Vagina (tissue), 2 donors: ENCODE data around the gene BID.

Experiments used
- POLR2A ChIP-seq, 2 donors: fragments of 450-650 bp; IDR thresholded peaks; one replicate each; pipeline ENCODE4 v1.6.1; 2017; ENCODE audit warnings: antibody characterized with exemption in 2 of 2, mild to moderate bottlenecking in 2 of 2, moderate library complexity in 2 of 2
- POLR2AphosphoS5 ChIP-seq, 2 donors: sonication (generic); formaldehyde crosslinking; IDR thresholded peaks; one replicate each; pipeline ENCODE4 v1.9.0; 2017; ENCODE audit warnings: antibody characterized with exemption in 2 of 2, mild to moderate bottlenecking in 2 of 2, low read depth in 1 of 2; ENCODE audit not compliant: insufficient read depth in 1 of 2
- TF ChIP-seq, protein P1 (sequence below), 3 experiments: fragments of 450-650 bp in 2 of 3; fragments of 200-600 bp in 1 of 3; sonication (generic) in 1 of 3; IDR thresholded peaks; one replicate each; pipeline ENCODE4 v1.5.1; 2017 to 2019; ENCODE audit warnings: antibody characterized with exemption in 3 of 3, mild to moderate bottlenecking in 2 of 3, moderate library complexity in 2 of 3

DNA sequence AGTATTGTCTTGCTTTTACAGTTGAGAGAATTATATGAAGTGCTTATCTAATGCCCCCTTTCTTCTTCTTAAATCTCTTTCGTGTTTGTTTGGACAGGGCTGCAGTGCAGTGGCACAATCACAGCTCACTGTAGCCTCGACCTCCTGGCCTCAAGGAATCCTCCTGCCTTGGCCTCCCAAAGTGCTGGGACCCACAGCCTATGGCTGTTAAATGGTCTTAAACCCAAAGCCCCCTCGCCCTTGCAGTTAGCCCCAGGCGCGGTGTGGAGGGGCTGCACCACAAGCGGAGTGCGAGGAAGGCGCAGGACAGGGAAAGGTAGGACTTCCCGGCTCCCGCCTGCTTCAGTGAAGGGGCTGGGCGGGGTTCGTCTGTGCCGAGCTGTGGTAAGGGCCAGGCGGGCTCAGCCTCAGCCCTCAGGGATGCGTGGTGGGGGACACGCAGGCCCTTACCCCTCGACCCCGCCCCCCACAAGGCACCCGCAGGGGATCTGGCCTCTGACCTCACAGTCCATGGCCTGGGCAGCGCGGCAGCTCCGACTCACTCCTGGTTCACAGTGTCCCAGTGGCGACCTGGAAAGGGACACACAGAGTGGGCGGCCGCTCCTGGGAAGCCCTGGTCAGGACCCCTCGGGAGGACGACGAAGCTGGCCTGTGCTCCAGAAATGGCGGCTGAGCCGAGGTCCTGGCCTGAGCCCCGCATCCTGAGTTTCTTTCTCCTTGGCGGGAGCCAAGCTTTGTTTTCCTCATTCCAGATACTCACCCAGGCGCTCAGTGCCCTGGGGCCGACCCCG, 24.5 kb downstream of the BID start:
- TF ChIP-seq, protein P1, sequence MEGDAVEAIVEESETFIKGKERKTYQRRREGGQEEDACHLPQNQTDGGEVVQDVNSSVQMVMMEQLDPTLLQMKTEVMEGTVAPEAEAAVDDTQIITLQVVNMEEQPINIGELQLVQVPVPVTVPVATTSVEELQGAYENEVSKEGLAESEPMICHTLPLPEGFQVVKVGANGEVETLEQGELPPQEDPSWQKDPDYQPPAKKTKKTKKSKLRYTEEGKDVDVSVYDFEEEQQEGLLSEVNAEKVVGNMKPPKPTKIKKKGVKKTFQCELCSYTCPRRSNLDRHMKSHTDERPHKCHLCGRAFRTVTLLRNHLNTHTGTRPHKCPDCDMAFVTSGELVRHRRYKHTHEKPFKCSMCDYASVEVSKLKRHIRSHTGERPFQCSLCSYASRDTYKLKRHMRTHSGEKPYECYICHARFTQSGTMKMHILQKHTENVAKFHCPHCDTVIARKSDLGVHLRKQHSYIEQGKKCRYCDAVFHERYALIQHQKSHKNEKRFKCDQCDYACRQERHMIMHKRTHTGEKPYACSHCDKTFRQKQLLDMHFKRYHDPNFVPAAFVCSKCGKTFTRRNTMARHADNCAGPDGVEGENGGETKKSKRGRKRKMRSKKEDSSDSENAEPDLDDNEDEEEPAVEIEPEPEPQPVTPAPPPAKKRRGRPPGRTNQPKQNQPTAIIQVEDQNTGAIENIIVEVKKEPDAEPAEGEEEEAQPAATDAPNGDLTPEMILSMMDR (IDR thresholded peaks at IDR 0.05) = no peak
- no peak for TF ChIP-seq POLR2AphosphoS5 (IDR thresholded peaks at IDR 0.05; ENCODE audit: insufficient read depth in 1 of 2, low read depth in 1 of 2)
- no peak for TF ChIP-seq POLR2A (IDR thresholded peaks at IDR 0.05)
